Body of pancreas (tissue), 4 donors: ENCODE measurements around the gene CPEB1.

Experiments
- CTCF ChIP-seq, 7 experiments: fragments of 450-650 bp in 4 of 7; fragments of 200-600 bp in 3 of 7; sonication (generic) in 3 of 7; IDR thresholded peaks; one replicate each; pipeline ENCODE4 v1.5.1; 2016 to 2019; ENCODE audit warnings: antibody characterized with exemption in 7 of 7
- POLR2A ChIP-seq, 3 donors: fragments of 450-650 bp; IDR thresholded peaks; one replicate each; pipeline ENCODE4 v1.6.1; 2016; ENCODE audit warnings: antibody characterized with exemption in 3 of 3, mild to moderate bottlenecking in 2 of 3

GRCh38 chr15:82649226-82649999 lies 2.2 kb upstream of the CPEB1 start:
- TF ChIP-seq CTCF (IDR thresholded peaks at IDR 0.05) (no peak), POLR2A (IDR thresholded peaks at IDR 0.05) (no peak)
